OCI-LY3 (cell line): ENCODE results near the gene DUSP10.

Source experiments
- CTCF ChIP-seq: fragments of 200-600, 300-600 bp; sonication (generic); IDR thresholded peaks from 2 replicates; pipeline ENCODE4 v1.5.1; 2014; ENCODE audit warnings: antibody characterized with exemption, low read length, low read depth
- EZH2phosphoT487 ChIP-seq: fragments of 200-600 bp; shearing (Covaris generic); IDR thresholded peaks from 2 replicates; pipeline ENCODE4 v1.6.1; 2018; ENCODE audit warnings: antibody characterized with exemption, mixed run types, low read depth

GRCh38 chr1:221691261-221691660, 50.6 kb downstream of the DUSP10 start:
- TF ChIP-seq CTCF = no peak
- no peak for TF ChIP-seq EZH2phosphoT487
